ENCODE results near the gene TLE1.

GRCh38 chr9:81588148-81588871 is 101.0 kb downstream of the TLE1 start:
- no peak for TF ChIP-seq CTCF (IDR thresholded peaks at IDR 0.05)
- no peak for TF ChIP-seq POLR2A (IDR thresholded peaks at IDR 0.05; ENCODE audit: low read depth)
- TF ChIP-seq EP300 (IDR thresholded peaks at IDR 0.05) = no peak
- TF ChIP-seq POLR2AphosphoS5 (IDR thresholded peaks at IDR 0.05) = peak; percentile 68 to 81
